Upper lobe of left lung (tissue), 6 donors: ENCODE measurements around the gene ABCC4. TPM values are rescaled to one million over a fixed set of nuclear protein-coding genes. Genes with fewer than 3 reads are reported as not detected.

Source experiments
- ATAC-seq, 2 donors: fragments of 200-7000 bp; cut with Tn5 transposase; one replicate each; pipeline ENCODE4 v1.9.1; 2022; ENCODE audit warnings: mild to moderate bottlenecking in 2 of 2, moderate library complexity in 2 of 2; ENCODE audit not compliant: low FRiP score in 2 of 2
- DNase-seq, 2 donors: peaks; one replicate each; pipeline ENCODE4 v3.0.0-alpha.2; 2019 to 2020
- H3K27ac ChIP-seq, 4 donors: fragments of 200-600 bp; sonication (generic); one replicate each; pipeline ENCODE4 v1.5.1; 2016 to 2019
- H3K27me3 ChIP-seq, 4 donors: fragments of 200-600 bp; sonication (generic); one replicate each; pipeline ENCODE4 v1.5.1; 2017 to 2019
- H3K36me3 ChIP-seq, 4 donors: fragments of 200-600 bp; sonication (generic); one replicate each; pipeline ENCODE4 v1.5.1; 2016 to 2019
- H3K4me1 ChIP-seq, 4 donors: fragments of 200-600 bp; sonication (generic); one replicate each; pipeline ENCODE4 v1.5.1; 2018 to 2019
- H3K4me3 ChIP-seq, 4 donors: fragments of 200-600 bp; sonication (generic); one replicate each; pipeline ENCODE4 v1.5.1; 2017 to 2019; ENCODE audit warnings: mild to moderate bottlenecking in 2 of 4, moderate library complexity in 1 of 4
- H3K9me3 ChIP-seq, 4 donors: fragments of 200-600 bp; sonication (generic); one replicate each; pipeline ENCODE4 v1.5.1; 2018 to 2019
- CTCF ChIP-seq, 6 experiments: fragments of 450-650 bp in 4 of 6; fragments of 200-600 bp in 2 of 6; sonication (generic) in 2 of 6; IDR thresholded peaks; one replicate each; pipeline ENCODE4 v1.5.1; 2016 to 2019; ENCODE audit warnings: antibody characterized with exemption in 6 of 6
- EP300 ChIP-seq, 4 donors: sonication (generic); formaldehyde crosslinking; IDR thresholded peaks; one replicate each; pipeline ENCODE4 v1.5.1; 2017; ENCODE audit warnings: antibody characterized with exemption in 4 of 4, control low read depth in 2 of 4
- POLR2A ChIP-seq, 4 donors: fragments of 450-650 bp; IDR thresholded peaks; one replicate each; pipeline ENCODE4 v1.5.1; 2016 to 2017; ENCODE audit warnings: antibody characterized with exemption in 4 of 4, mild to moderate bottlenecking in 2 of 4
- POLR2AphosphoS5 ChIP-seq, 2 donors: sonication (generic); formaldehyde crosslinking; IDR thresholded peaks; one replicate each; pipeline ENCODE4 v1.5.1; 2017; ENCODE audit warnings: antibody characterized with exemption in 2 of 2
- WGBS, 2 donors: methylation state at CpG; one replicate each; pipeline ENCODE4 v1.1.5; 2017 to 2018; 5-methylcytosine and 5-hydroxymethylcytosine counted together
- total RNA-seq, 6 donors: library from RNA; depleted of rRNA in 4 of 6; stranded (reverse); fragments of >200 nt in 4 of 6; gene quantifications; one replicate each; pipeline versions ENCODE4 v1.1.0 to v1.2.1, GENCODE V29; 2016 to 2021
- donor health status: DM: no; HTN: no; CAD: no; lungs with moderate emphysema.
- donor health status: DM: no; HTN: yes; CAD: no; lungs with severe emphysema.

ABCC4 gene
- total RNA-seq, 6 donors from 2014 or later = 17.0 to 78.6 (median 31.9) TPM

- Histone ChIP-seq H3K4me3 (no peak overlapping the region), H3K36me3 (peaks cover 0 to 4% (median 0%) of the 10 kb centered on the region in 4 donors), H3K4me1 (peaks cover 0 to 22% (median 11%) of the 10 kb centered on the region in 4 donors), H3K9me3 (no peaks in the 10 kb centered on the region), H3K27me3 (no peaks in the 10 kb centered on the region), H3K27ac (no peak overlapping the region)
- WGBS, 2 donors = 65 to 76% methylated on average over 7 of the region's 7 CpGs
- TF ChIP-seq EP300 (IDR thresholded peaks at IDR 0.05) (no peak), CTCF (IDR thresholded peaks at IDR 0.05) (no peak), POLR2AphosphoS5 (IDR thresholded peaks at IDR 0.05) (no peak), POLR2A (IDR thresholded peaks at IDR 0.05) (no peak)
- no peak for ATAC-seq
- no peak for DNase-seq
Observed at GRCh38 chr13:95243207-95243606, 58.0 kb downstream of the ABCC4 start.

GRCh38 chr13:95241321-95241720 is 59.9 kb downstream of the ABCC4 start:
- Histone ChIP-seq H3K27me3 (no peaks in the 10 kb centered on the region), H3K4me3 (no peak overlapping the region), H3K27ac (no peak overlapping the region), H3K36me3 (peaks cover 0 to 4% (median 0%) of the 10 kb centered on the region in 4 donors), H3K4me1 (peaks cover 0 to 16% (median 9%) of the 10 kb centered on the region in 4 donors), H3K9me3 (no peaks in the 10 kb centered on the region)
- WGBS, 2 donors = 91 to 100% methylated on average over 1 of the region's 1 CpG
- TF ChIP-seq POLR2A (IDR thresholded peaks at IDR 0.05) (no peak), CTCF (IDR thresholded peaks at IDR 0.05) (no peak), EP300 (IDR thresholded peaks at IDR 0.05) (no peak), POLR2AphosphoS5 (IDR thresholded peaks at IDR 0.05) (no peak)
- no peak for ATAC-seq
- DNase-seq = no peak

GRCh38 chr13:95239283-95239682 is 62.0 kb downstream of the ABCC4 start:
- ATAC-seq = no peak

GRCh38 chr13:95237310-95237870 is 63.9 kb downstream of the ABCC4 start:
- H3K4me3 ChIP-seq = no peak overlapping the region
- 78 to 83% methylated on average over 7 of the region's 7 CpGs for WGBS, 2 donors
- H3K36me3 ChIP-seq = no peaks in the 10 kb centered on the region
- ATAC-seq (peak; percentile 33 to 78), DNase-seq (peak; percentile 47 to 61)
- H3K27me3 ChIP-seq = no peaks in the 10 kb centered on the region
- H3K27ac ChIP-seq = peak overlapping the region in 2 of 4 donors; percentile 52 to 55
- no peaks in the 10 kb centered on the region for H3K9me3 ChIP-seq
- H3K4me1 ChIP-seq = peaks cover 0 to 19% (median 2%) of the 10 kb centered on the region in 4 donors
- TF ChIP-seq EP300 (IDR thresholded peaks at IDR 0.05) (peak in 1 of 4 donors; percentile 69), POLR2AphosphoS5 (IDR thresholded peaks at IDR 0.05) (peak; percentile 16 to 36), CTCF (IDR thresholded peaks at IDR 0.05) (no peak)

More at GRCh38 chr13:95239283-95239682, 62.0 kb downstream of the ABCC4 start:
- DNase-seq = no peak
- Histone ChIP-seq H3K27me3 (no peaks in the 10 kb centered on the region), H3K36me3 (no peaks in the 10 kb centered on the region), H3K9me3 (no peaks in the 10 kb centered on the region), H3K4me3 (no peak overlapping the region), H3K4me1 (peaks cover 0 to 19% (median 2%) of the 10 kb centered on the region in 4 donors), H3K27ac (no peak overlapping the region)
- TF ChIP-seq EP300 (IDR thresholded peaks at IDR 0.05) = no peak
- no peak for TF ChIP-seq POLR2A (IDR thresholded peaks at IDR 0.05)
- no peak for TF ChIP-seq POLR2AphosphoS5 (IDR thresholded peaks at IDR 0.05)
- TF ChIP-seq CTCF (IDR thresholded peaks at IDR 0.05) = no peak
- WGBS, 2 donors = 49 to 54% methylated on average over 2 of the region's 2 CpGs

- no peak for TF ChIP-seq CTCF (IDR thresholded peaks at IDR 0.05)
- no peak for TF ChIP-seq POLR2AphosphoS5 (IDR thresholded peaks at IDR 0.05)
- TF ChIP-seq POLR2A (IDR thresholded peaks at IDR 0.05) = no peak
- no peak for TF ChIP-seq EP300 (IDR thresholded peaks at IDR 0.05)
- Histone ChIP-seq H3K27ac (peak overlapping the region in 3 of 4 donors; percentile 24 to 55 (median 52)), H3K36me3 (no peaks in the 10 kb centered on the region), H3K4me3 (no peak overlapping the region), H3K4me1 (peaks cover 0 to 19% (median 2%) of the 10 kb centered on the region in 4 donors), H3K27me3 (no peaks in the 10 kb centered on the region), H3K9me3 (no peaks in the 10 kb centered on the region)
- DNase-seq (peak in 1 of 2 donors; percentile 60), ATAC-seq (peak in 1 of 2 donors; percentile 7)
- 67 to 78% methylated on average over 8 to 9 of the region's 9 CpGs for WGBS, 2 donors
Observed at GRCh38 chr13:95236774-95237173, 64.5 kb downstream of the ABCC4 start.
